ENCODE data around the gene GPR62.

DNA sequence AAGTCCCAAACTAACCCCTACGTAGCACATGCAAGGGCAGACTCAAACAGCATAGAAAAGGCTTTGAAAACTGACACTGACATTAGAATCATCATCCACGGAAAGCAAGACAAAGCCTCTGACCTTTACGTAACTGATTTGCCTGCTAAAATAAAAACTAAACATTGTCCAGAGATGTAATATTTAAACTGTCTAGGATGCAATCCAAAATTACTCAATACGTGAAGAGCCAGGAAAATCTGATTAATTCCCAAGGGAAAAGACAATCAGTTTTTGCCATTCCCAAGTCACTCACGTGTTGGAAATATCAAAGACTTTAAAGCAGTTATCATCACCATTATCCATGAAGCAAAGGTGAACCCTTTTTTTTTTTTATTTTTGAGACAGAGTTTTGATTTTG lies 38.8 kb upstream of the GPR62 start:
- TF ChIP-seq POLR2A (IDR thresholded peaks at IDR 0.05): no peak
- TF ChIP-seq, protein P1, sequence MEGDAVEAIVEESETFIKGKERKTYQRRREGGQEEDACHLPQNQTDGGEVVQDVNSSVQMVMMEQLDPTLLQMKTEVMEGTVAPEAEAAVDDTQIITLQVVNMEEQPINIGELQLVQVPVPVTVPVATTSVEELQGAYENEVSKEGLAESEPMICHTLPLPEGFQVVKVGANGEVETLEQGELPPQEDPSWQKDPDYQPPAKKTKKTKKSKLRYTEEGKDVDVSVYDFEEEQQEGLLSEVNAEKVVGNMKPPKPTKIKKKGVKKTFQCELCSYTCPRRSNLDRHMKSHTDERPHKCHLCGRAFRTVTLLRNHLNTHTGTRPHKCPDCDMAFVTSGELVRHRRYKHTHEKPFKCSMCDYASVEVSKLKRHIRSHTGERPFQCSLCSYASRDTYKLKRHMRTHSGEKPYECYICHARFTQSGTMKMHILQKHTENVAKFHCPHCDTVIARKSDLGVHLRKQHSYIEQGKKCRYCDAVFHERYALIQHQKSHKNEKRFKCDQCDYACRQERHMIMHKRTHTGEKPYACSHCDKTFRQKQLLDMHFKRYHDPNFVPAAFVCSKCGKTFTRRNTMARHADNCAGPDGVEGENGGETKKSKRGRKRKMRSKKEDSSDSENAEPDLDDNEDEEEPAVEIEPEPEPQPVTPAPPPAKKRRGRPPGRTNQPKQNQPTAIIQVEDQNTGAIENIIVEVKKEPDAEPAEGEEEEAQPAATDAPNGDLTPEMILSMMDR (IDR thresholded peaks at IDR 0.05): no peak

Data from sigmoid colon (tissue), 3 donors.